ENCODE measurements around the gene OR5M3.

OR5M3 gene

DNA sequence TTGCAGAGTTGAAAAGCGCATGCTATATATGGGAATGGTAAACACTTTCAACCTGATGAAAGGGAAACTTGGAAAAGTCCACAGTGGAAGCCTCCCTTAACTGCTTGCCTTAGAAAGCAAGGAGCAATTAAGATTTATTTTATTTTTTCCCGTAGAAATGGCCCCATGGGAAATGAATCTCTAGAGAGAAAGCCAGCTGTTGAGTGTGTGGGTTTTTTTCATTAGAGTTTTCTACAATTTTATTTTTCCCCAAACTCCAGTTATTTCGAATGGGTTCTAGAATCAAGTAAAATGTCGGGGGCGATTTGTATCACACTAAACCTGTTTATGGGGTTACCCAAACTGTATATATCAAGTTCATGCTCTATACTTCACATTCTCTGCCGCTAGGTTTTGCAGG, at the start of gene OR5M3:
TSS of gene OR5M3 (minus strand) at position 101 of the 400 bp plus-strand sequence. CDS start 2,855 bp downstream, outside the sequence.
- DNase-seq, result no peak

DNA sequence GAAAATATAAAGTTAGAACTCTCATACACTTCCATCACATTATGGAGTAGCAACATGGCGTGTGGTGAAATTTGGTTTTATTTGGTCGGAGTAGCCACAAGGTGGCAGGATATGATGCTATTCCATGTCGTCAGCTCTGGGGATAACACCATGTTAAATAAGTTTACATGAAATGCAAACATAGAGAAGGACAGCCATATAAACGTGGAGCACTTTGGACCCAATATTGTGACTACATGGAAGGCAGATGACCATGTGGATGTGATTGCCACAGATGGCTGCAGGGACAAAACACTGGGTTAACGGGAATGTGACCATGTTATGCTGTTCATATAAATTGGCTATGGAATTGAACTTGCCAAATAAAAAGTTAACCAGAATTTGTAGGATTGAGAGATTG, 48.9 kb upstream of the OR5M3 start:
- no peak for DNase-seq

DNA sequence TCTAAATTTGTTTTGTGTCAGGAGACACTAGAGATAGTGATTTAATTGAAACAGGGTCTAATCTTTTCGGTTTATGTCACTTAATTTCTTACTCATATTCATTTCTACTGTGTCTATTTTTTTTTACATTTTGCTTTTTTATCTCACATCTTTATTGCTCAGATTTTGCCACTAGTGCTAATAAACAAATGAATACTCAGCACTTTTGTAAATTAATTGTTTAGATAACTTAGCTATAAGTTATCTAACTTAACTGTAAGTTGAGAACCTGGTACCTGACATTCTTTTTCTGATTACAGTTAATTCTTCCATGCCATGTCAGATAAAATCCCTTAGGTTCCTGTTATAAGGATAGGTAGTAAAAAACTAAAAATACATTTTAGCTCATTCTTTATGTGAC, 40.1 kb upstream of the OR5M3 start:
- DNase-seq, result no peak

DNA sequence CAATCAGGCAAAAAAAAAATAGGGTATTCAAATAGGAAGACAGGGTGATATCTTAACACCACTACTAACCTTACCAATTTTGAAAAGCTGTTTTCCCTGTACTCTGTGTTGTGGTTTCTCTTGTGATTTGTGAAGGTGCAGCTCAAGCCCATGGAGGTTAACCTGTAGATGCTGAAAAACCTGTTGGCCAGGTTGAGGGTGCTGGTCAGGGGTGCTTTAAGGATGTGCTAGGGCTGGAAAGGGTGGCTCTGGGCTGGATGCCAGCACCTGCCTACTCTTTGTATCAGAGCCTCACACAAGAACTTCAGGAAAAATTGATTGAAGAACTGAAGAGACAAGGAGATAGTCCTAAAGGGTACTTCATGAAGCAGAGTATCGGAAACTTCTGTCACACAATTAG, 36.3 kb upstream of the OR5M3 start:
- DNase-seq, result no peak

- DNase-seq, result no peak
These were observed 23.9 kb upstream of the OR5M3 start for GRCh38 chr11:56497010-56497409.

DNA sequence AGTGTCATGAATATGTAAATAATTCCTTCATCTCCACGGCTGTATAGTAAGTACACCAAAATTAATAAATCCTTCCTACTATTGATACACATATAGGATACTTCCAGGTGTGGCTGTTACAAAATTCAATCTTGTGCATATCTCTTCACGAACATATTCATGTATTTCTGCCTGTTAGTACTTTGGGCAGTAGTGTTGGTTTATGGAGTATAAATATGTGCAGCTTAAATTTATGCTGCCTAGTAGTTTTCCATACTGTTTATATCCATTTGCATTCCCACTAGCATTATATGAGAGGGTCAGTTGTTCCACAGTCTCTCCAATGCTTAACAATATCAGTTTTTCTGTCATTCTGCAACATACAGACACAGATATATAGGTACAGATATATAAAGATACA, 22.0 kb upstream of the OR5M3 start:
- DNase-seq, result no peak

- no peak for DNase-seq
These were observed 18.1 kb upstream of the OR5M3 start, which contains the start of gene OR5M8 for GRCh38 chr11:56491270-56491669. Gene OR5M8 (minus strand): TSS chr11:56491370. CDS start chr11:56491370, 0 bp downstream.

- no peak for DNase-seq
These were observed 13.6 kb upstream of the OR5M3 start for GRCh38 chr11:56486801-56487200.

DNA sequence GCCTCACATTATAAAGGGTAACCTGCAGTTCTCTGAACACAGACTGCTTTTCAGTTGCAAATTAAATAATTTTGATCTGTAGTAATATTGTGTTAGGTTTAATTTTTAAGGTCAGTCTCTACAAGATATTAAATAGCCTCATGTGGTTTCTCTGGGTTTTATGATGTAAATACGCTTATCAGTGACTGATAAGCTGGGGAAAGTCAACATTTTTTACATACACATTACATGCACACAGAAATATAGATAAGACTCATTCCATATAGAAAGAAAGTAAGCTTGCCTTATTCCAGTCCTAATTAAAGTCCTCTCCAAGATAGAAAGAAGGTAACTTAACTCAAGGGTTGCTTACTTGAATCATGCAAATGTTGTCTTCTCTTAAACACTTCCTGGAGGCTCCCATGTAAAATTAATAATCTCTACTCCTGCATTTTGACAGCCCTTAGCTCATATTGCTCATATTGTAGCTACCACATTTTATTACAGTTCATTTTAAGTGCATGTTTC, 1.6 kb upstream of the OR5M3 start:
- no peak for DNase-seq

GRCh38 chr11:56457076-56457475, 16.1 kb downstream of the OR5M3 start:
- no peak for DNase-seq

GRCh38 chr11:56453521-56453920, 19.6 kb downstream of the OR5M3 start:
- DNase-seq, result no peak
